ENCODE results near the gene ACOX2. TPM values are rescaled to one million over a fixed set of nuclear protein-coding genes. Genes with fewer than 3 reads are reported as not detected.

The ACOX2 gene
- polyA plus RNA-seq, 4 donors = 34.9 to 45.1 (median 39.9) TPM

GRCh38 chr3:58519668-58520402 lies 17.2 kb downstream of the ACOX2 start:
- no peak for DNase-seq (ENCODE audit: low read depth in 4 of 4, low spot score in 2 of 4)

DNA sequence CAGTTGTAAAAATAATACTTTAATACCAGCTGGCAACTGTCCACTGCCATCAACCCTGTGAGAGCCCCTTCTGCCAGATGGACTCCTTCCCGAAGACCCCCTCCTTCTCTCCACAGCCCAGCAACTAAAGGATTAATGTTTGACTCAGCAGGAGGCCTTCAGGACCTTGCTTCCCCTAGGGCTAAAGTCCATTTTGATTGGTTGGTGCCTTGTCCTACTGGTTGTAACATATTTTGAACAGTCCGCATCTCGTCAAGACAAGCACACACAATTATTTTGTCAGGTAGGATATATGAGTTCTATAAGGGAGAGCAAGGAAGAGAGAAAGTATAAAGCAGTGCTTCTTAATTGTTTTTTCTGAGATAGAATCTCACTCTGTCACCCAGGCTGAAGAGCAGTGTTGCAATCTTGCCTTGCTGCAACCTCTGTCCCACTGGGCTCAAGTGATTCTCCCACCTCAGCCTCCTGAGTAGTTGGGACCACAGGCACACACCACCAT lies 18.6 kb downstream of the ACOX2 start:
- no peak for DNase-seq (ENCODE audit: low read depth in 4 of 4, low spot score in 2 of 4)

- no peak for DNase-seq (ENCODE audit: low read depth in 4 of 4, low spot score in 2 of 4)
Observed at GRCh38 chr3:58514405-58514804, 22.6 kb downstream of the ACOX2 start.

DNA sequence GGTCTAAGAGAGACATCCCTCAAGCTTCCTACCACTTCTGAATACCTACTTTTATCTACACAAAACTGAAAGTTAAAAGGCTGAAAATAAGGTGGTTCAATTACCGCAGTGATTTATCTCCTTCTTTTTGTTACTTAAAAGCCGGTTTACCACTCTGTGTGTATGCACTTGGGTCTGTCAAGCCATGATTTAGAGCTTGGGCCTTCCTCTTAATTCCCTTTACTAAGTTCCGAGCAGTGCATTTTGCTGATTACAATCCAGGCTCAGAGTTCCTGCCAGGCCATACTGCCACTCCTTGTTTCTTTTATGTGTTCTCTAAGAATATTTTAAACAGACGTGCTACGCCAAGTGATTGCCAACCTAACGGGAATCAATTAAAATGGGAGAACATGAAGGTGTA lies 28.6 kb downstream of the ACOX2 start:
- DNase-seq (ENCODE audit: low read depth in 4 of 4, low spot score in 2 of 4) = no peak

DNA sequence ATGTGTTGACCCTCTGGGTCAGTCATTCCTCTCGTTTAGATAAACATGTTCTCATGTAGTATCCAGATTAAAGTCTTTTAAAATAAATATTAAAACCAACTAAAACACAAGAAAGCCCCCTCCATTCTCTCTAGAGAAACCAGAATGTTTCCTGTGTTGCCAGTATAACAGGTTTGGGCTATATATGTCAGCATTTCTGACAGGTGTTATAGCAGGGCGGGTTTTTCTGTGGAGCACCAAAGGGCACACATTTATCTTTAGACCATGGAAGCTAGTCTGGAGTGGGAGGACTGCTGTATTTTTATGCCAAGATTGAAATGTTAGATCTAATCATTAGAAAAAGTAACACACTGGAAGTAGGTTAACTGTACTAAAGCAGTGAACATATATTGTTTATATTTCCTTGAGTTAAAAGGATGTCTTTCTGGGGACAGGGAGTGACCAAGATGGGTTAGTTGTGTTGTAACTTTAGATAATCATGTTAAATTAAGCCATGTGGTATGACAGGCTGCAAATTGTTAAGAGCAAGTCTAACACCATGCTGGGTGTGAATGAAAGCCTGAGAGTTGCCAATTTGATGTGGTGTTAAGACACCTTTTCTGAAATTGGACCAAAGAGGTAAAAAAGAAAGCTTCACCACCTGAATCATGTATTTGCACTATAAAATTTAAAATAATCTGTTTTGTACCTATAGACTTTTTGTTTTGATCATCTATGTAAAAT lies 29.5 kb downstream of the ACOX2 start:
- DNase-seq (ENCODE audit: low read depth in 4 of 4, low spot score in 2 of 4) = no peak

DNA sequence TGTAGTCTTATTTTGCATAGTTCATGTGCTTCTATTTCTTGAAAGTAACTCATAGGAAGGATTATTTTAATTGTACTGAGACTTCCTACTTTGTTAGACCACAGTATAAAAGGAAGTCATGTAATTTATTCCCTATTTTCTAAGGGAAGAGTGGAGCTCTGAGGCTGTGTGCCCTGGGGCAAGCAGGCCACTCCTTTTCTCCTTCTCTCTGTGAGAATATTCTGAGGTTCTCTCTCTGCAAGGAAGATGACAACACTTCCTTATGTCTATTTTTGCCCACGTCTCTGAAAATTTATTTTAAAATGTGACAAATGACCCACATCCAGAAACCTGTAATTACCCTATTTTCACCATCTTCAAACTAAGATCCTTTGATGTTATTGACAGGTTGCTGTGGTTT lies 34.1 kb downstream of the ACOX2 start:
- DNase-seq (ENCODE audit: low read depth in 4 of 4, low spot score in 2 of 4) = no peak

GRCh38 chr3:58497097-58497496 lies 39.9 kb downstream of the ACOX2 start:
- no peak for DNase-seq (ENCODE audit: low read depth in 4 of 4, low spot score in 2 of 4)

DNA sequence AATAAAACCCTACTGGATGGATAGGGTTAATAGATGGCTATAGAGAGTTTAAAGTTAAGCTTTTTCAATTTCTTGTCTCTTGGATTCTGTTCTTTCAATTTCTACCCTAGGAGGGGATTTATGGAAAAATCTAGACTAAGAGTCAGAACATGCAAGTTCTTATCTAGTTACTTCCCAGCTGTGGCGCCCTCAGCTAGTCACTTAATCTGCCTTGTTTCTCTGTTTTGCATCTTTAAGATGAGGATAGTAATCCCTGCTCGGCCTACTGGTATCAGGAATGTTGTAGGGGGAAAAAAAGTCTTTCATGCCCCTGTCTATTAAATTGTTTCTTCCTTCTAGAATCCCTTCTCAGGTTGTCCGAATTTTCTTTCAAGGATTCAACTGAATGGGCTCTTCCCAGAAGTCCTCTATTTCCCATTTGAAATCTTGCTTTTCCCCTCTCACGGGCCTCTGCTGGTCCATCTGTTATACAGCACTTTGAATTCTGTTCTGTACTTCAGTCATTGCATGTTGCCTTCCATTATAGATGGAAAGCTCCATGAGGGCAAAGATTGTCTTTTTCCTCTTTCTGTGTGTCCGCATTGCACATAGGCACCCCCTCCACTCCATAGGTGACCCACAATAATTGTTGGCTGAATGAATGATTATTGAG lies 40.7 kb downstream of the ACOX2 start:
- no peak for DNase-seq (ENCODE audit: low read depth in 4 of 4, low spot score in 2 of 4)

GRCh38 chr3:58495101-58495500 lies 41.9 kb downstream of the ACOX2 start:
- DNase-seq (ENCODE audit: low read depth in 4 of 4, low spot score in 2 of 4) = no peak

- DNase-seq (ENCODE audit: low read depth in 4 of 4, low spot score in 2 of 4) = no peak
Observed at GRCh38 chr3:58494107-58494506, 42.9 kb downstream of the ACOX2 start.

DNA sequence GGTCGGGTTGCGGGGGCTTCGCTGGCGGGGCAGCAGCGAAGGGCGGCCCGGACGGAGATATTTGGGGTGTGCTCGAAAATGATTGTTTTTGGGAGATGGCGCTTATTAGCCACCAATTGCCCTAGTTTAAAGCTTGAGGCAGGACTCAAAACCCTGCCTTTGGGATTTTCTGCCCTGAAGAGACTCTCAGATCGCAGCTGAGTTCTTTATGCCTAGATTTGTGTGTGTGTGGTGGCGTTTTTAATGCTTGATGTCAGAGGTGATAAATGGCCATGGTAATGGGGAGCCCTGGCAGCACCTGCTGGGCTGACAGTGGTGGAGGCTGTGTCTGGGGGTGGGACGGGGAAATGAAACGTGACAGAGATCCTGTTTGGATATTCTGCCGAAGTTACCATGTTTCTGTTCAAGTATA lies 44.5 kb downstream of the ACOX2 start:
- peak in 1 of 4 donors; percentile 48 for DNase-seq (ENCODE audit: low read depth in 4 of 4, low spot score in 2 of 4)

DNA sequence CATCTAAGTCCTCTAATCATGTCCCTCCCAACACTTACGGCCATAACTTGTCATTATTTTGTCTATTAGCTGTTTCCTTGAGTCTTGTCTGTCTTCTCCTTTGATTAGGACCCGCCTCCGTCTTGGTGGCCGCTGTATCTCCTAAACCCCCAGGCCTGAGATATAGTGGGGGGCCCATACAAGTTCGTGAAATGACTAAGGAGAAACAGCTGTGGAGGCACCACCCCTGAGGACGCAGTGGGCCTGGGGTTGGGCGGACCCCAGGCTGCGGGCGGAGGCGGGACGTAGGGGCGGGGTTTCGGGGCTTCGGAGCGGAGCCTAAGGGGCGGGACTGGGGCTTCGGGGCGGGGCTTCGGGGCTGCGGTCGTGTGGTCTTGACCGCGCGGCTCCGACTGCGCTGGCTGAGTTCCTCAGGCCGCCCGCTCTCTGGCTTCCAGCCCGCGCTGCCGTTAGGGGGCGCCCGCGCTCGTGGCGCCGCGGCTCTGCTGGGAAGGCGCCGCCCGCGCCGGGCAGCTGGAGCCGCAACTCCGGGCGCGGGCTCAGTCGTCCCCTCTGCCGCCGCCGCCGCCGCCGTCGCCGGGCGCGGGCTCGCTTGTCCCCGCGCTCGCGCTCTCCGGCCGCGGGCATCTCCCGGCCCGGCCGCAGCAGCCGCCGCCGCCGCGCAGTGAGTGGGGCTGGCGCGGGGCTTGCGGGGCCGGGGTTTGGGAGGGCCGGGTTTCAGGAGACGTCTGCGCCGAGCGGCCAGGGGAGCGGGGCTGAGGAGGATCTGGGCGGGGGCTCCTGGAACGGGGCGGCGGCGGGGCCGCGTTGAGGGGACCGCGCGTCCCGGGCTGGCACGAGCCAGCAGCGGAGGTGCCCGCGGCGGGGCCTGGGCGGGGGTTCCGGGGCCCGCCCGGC lies 45.2 kb downstream of the ACOX2 start, which contains the start of gene KCTD6:
Gene KCTD6 (plus strand): TSS at position 591 of the 897 bp plus-strand sequence. CDS start 6,660 bp downstream, outside the sequence.
- peak; percentile 56 to 93 (median 92) for DNase-seq (ENCODE audit: low read depth in 4 of 4, low spot score in 2 of 4)

DNA sequence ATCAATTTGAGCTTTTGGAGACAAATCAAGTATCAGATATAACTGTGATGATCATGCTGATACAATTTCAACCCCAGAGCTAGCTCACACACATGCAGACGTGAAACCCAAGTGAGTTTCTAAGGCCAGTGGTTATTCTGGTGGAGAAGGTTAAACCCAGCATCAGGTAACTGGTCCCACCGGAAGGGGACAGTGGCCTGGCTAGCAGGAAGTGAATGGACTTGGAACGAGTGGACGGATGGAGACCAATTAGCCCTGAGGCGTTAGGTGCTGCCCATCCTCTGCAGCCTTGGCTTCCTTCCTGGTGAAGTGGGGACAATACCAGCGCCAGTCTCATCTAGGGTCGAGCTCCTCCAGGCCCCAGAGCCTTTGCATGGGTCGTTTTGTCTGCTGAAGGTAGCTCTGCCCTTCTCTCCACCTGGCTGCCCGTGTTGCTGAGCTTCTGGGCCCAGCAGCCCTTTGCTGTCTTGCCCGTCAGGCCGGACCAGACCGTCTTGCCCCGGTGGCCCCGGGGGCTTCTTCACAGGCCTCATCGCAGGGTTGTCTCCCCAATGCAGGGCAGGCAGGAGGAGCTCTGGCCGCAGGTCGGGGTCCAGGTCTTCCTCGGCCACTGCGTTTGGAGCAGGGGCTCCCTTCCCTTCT lies 46.0 kb downstream of the ACOX2 start:
- no peak for DNase-seq (ENCODE audit: low read depth in 4 of 4, low spot score in 2 of 4)

DNA sequence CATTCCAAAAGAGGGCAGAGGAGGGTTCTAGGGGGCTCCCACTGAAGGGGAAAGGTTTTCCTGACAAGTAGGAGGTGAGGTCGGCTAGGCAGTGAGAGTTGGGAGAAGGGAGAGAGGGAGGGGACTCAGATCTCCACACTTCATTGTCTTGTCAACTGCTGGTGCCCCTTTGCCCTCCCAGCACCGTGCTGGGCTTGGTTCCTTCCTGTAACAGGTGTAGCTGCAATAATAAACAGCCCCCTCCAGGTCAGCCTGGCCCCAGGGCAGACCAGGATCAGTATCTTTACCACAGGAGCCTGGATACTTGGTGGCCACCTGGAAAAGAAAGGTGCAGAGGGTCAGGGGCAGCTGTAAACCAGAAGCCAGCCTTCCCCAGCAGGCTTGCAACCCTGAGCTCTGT lies 48.0 kb downstream of the ACOX2 start:
- no peak for DNase-seq (ENCODE audit: low read depth in 4 of 4, low spot score in 2 of 4)

- no peak for DNase-seq (ENCODE audit: low read depth in 4 of 4, low spot score in 2 of 4)
Observed at GRCh38 chr3:58487140-58487886, 49.7 kb downstream of the ACOX2 start.

DNA sequence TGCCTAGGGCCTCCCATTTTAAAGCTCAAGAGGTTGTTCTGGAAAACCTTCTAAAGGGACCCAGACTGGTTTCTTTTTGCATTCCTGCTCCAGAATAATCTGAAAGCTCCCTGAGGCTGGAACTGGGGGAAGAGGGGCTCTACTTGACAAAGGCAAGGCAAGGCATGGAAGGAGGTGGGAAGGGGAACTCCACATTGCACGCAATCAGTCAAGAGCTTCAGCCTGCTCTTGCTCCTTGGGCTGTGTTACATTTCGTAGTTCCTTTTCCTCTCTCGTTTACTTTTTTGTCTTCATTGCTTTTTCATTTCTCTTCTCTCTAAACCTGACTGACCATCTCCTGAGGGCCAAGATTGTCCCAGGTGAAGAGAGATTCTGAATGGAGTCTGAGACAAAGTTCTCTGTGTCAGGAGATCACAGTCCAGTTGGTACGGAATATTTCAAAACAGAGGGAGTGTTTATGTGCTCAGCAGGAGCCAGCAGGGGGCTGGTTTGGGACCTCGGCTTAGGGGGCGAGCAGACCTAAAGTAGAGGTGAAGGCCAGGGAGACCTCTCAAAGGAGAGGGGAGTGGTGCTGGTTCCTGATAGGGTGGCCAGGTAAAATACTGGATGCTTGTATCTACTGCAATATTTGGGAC lies 51.1 kb downstream of the ACOX2 start:
- DNase-seq (ENCODE audit: low read depth in 4 of 4, low spot score in 2 of 4) = no peak

- no peak for DNase-seq (ENCODE audit: low read depth in 4 of 4, low spot score in 2 of 4)
Observed at GRCh38 chr3:58484722-58485069, 52.3 kb downstream of the ACOX2 start.

GRCh38 chr3:58484045-58484721 lies 52.8 kb downstream of the ACOX2 start:
- DNase-seq (ENCODE audit: low read depth in 4 of 4, low spot score in 2 of 4) = no peak

Measured in left renal cortex interstitium (tissue), 4 donors.